ENCODE measurements around the gene UPK3A.

DNA sequence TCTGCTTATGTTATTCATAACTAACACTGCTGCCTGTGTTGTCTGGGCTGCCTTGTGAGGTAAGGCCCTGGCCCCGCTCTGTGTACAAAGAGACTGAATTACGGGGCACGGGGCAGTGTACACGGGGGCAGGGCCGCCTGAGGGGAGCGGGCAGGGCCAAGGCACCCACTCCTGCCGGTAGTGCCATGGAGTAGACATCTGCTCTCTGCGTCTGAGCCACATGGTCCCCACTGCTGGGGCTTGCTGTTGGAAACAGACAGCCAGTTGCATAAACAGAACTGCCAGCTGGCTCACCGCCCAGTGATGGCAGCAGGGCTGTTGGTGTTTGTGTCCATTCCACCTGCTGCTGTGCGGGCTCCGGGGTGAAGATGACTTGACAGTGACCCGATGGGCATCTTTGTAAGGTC is 44.8 kb downstream of the UPK3A start:
- TF ChIP-seq, protein P1, sequence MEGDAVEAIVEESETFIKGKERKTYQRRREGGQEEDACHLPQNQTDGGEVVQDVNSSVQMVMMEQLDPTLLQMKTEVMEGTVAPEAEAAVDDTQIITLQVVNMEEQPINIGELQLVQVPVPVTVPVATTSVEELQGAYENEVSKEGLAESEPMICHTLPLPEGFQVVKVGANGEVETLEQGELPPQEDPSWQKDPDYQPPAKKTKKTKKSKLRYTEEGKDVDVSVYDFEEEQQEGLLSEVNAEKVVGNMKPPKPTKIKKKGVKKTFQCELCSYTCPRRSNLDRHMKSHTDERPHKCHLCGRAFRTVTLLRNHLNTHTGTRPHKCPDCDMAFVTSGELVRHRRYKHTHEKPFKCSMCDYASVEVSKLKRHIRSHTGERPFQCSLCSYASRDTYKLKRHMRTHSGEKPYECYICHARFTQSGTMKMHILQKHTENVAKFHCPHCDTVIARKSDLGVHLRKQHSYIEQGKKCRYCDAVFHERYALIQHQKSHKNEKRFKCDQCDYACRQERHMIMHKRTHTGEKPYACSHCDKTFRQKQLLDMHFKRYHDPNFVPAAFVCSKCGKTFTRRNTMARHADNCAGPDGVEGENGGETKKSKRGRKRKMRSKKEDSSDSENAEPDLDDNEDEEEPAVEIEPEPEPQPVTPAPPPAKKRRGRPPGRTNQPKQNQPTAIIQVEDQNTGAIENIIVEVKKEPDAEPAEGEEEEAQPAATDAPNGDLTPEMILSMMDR (conservative IDR thresholded peaks at IDR 0.05): no peak
- no peak for TF ChIP-seq EZH2 (IDR thresholded peaks at IDR 0.05; ENCODE audit: low read depth)
